Mesenchymal stem cell (in vitro differentiated cells and primary cell): ENCODE data around the gene HAVCR2.

Experiments
- DNase-seq: peaks from one replicate; pipeline ENCODE4 v3.0.0-alpha.2; 2013
- H2AFZ ChIP-seq: one replicate; pipeline ENCODE4 v1.6.1; 2013; ENCODE audit warnings: low read depth, mild to moderate bottlenecking, control low read depth, inconsistent platforms, low read length, moderate library complexity
- H2AK5ac ChIP-seq: 2 replicates; pipeline ENCODE4 v1.6.1; 2013; ENCODE audit warnings: low read length, moderate library complexity, mild to moderate bottlenecking, inconsistent platforms; ENCODE audit not compliant: severe bottlenecking
- H2BK120ac ChIP-seq: one replicate; pipeline ENCODE4 v1.6.1; 2013; ENCODE audit warnings: low read depth, mild to moderate bottlenecking, inconsistent platforms, low read length, moderate library complexity
- H2BK12ac ChIP-seq, 2 experiments: one replicate each; pipeline ENCODE4 v1.6.1; 2013; ENCODE audit warnings: inconsistent platforms in 2 of 2, low read length in 2 of 2, mild to moderate bottlenecking in 2 of 2, moderate library complexity in 2 of 2, control low read depth in 1 of 2
- H2BK15ac ChIP-seq: one replicate; pipeline ENCODE4 v1.6.1; 2013; ENCODE audit warnings: mild to moderate bottlenecking, low read depth, inconsistent platforms; ENCODE audit not compliant: poor library complexity, severe bottlenecking
- H2BK5ac ChIP-seq: 2 replicates; pipeline ENCODE4 v1.6.1; 2013; ENCODE audit warnings: low read depth, mild to moderate bottlenecking, low read length, control low read depth, inconsistent platforms; ENCODE audit not compliant: poor library complexity, severe bottlenecking
- H3K14ac ChIP-seq, 2 experiments: one replicate each; pipeline ENCODE4 v1.6.1; 2013; ENCODE audit warnings: inconsistent platforms in 2 of 2, low read length in 2 of 2, control low read depth in 1 of 2, mild to moderate bottlenecking in 1 of 2, moderate library complexity in 1 of 2
- H3K18ac ChIP-seq, 2 experiments: one replicate each; pipeline ENCODE4 v1.6.1; 2013; ENCODE audit warnings: inconsistent platforms in 2 of 2, low read length in 2 of 2, control low read depth in 1 of 2, low read depth in 1 of 2, mild to moderate bottlenecking in 1 of 2
- H3K23ac ChIP-seq, 2 experiments: one replicate each; pipeline ENCODE4 v1.6.1; 2013; ENCODE audit warnings: inconsistent platforms in 2 of 2, low read length in 2 of 2, mild to moderate bottlenecking in 2 of 2, moderate library complexity in 2 of 2, control low read depth in 1 of 2
- H3K27ac ChIP-seq: 2 replicates; pipeline ENCODE4 v1.5.1; 2013; ENCODE audit warnings: mild to moderate bottlenecking, moderate library complexity, low read length, control low read depth, inconsistent platforms; ENCODE audit not compliant: poor library complexity, severe bottlenecking
- H3K27me3 ChIP-seq, 2 experiments: 2 replicates each; pipeline versions ENCODE4 v1.6.1 to v1.7.0; 2013; ENCODE audit warnings: low read length in 2 of 2, mild to moderate bottlenecking in 2 of 2, moderate library complexity in 2 of 2, control low read depth in 1 of 2, inconsistent platforms in 1 of 2; ENCODE audit not compliant: control insufficient read depth in 1 of 2, insufficient read depth in 1 of 2
- H3K36me3 ChIP-seq, 2 experiments: 2 replicates each; pipeline versions ENCODE4 v1.6.1 to v1.7.0; 2013; ENCODE audit warnings: low read length in 2 of 2, control low read depth in 1 of 2, inconsistent platforms in 1 of 2, low read depth in 1 of 2, mild to moderate bottlenecking in 1 of 2; ENCODE audit not compliant: insufficient read depth in 2 of 2, control insufficient read depth in 1 of 2
- H3K4ac ChIP-seq, 2 experiments: one replicate each; pipeline ENCODE4 v1.6.1; 2013; ENCODE audit warnings: inconsistent platforms in 2 of 2, low read length in 2 of 2, mild to moderate bottlenecking in 2 of 2, moderate library complexity in 2 of 2, control low read depth in 1 of 2, low read depth in 1 of 2
- H3K4me1 ChIP-seq: 2 replicates; pipeline ENCODE4 v1.6.1; 2013; ENCODE audit warnings: low read depth, low read length, control low read depth; ENCODE audit not compliant: control insufficient read depth, insufficient read depth
- H3K4me2 ChIP-seq: 2 replicates; pipeline ENCODE4 v1.6.1; 2013; ENCODE audit warnings: low read length, mild to moderate bottlenecking, inconsistent platforms; ENCODE audit not compliant: poor library complexity, severe bottlenecking
- H3K4me3 ChIP-seq, 2 experiments: 2 replicates each; pipeline versions ENCODE4 v1.5.1 to v1.7.0; 2013; ENCODE audit warnings: low read length in 2 of 2, mild to moderate bottlenecking in 2 of 2, control low read depth in 1 of 2, low read depth in 1 of 2; ENCODE audit not compliant: insufficient read depth in 1 of 2
- H3K79me1 ChIP-seq: replicated peaks from 2 replicates; pipeline ENCODE4 v1.6.1; 2013; ENCODE audit warnings: mild to moderate bottlenecking, control low read depth, low read length, inconsistent platforms; ENCODE audit not compliant: poor library complexity, severe bottlenecking
- H3K9ac ChIP-seq: 2 replicates; pipeline ENCODE4 v1.7.0; 2013; ENCODE audit warnings: mild to moderate bottlenecking, low read length, moderate library complexity
- H3K9me3 ChIP-seq: 2 replicates; pipeline ENCODE4 v1.7.0; 2013; ENCODE audit warnings: mild to moderate bottlenecking, low read length; ENCODE audit not compliant: control insufficient read depth
- H4K8ac ChIP-seq: one replicate; pipeline ENCODE4 v1.6.1; 2013; ENCODE audit warnings: inconsistent platforms, mild to moderate bottlenecking, low read length, moderate library complexity
- H4K91ac ChIP-seq: one replicate; pipeline ENCODE4 v1.6.1; 2013; ENCODE audit warnings: mild to moderate bottlenecking, low read length, inconsistent platforms
- WGBS: methylation state at CpG from one replicate; pipeline ENCODE4 v1.1.7; 2013; ENCODE audit warnings: mixed read lengths; 5-methylcytosine and 5-hydroxymethylcytosine counted together

The HAVCR2 gene

GRCh38 chr5:157068785-157069184 is 40.1 kb downstream of the HAVCR2 start:
- Histone ChIP-seq H3K27me3 (no peaks in the 10 kb centered on the region), H3K79me1 (no peaks in the 10 kb centered on the region), H3K18ac (no peak overlapping the region), H2AFZ (no peak overlapping the region), H2BK12ac (no peak overlapping the region), H3K4me1 (peaks cover under 1% of the 10 kb centered on the region), H3K9me3 (no peaks in the 10 kb centered on the region), H3K4me2 (no peak overlapping the region), H3K14ac (no peak overlapping the region), H2AK5ac (no peak overlapping the region), H2BK120ac (no peak overlapping the region), H4K91ac (no peak overlapping the region), H3K4me3 (no peak overlapping the region), H3K36me3 (no peaks in the 10 kb centered on the region), H3K4ac (no peak overlapping the region), H4K8ac (no peak overlapping the region), H3K23ac (no peak overlapping the region), H2BK15ac (no peak overlapping the region), H3K27ac (no peak overlapping the region), H2BK5ac (no peak overlapping the region), H3K9ac (no peak overlapping the region)
- 94% methylated on average over 5 of the region's 5 CpGs for WGBS
- DNase-seq, result no peak

- Histone ChIP-seq H2BK15ac (no peak overlapping the region), H3K18ac (no peak overlapping the region), H3K4ac (no peak overlapping the region), H3K4me1 (peaks cover 1% of the 10 kb centered on the region), H3K9ac (no peak overlapping the region), H4K8ac (no peak overlapping the region), H3K36me3 (no peaks in the 10 kb centered on the region), H3K14ac (no peak overlapping the region), H3K27ac (no peak overlapping the region), H3K4me2 (no peak overlapping the region), H3K4me3 (no peak overlapping the region), H4K91ac (no peak overlapping the region), H3K23ac (no peak overlapping the region), H2BK12ac (no peak overlapping the region), H3K79me1 (no peaks in the 10 kb centered on the region), H2BK5ac (no peak overlapping the region), H2AFZ (no peak overlapping the region), H2BK120ac (no peak overlapping the region), H2AK5ac (no peak overlapping the region), H3K9me3 (no peaks in the 10 kb centered on the region), H3K27me3 (no peaks in the 10 kb centered on the region)
- 98% methylated on average over 5 of the region's 5 CpGs for WGBS
- no peak for DNase-seq
These were observed 40.5 kb downstream of the HAVCR2 start for GRCh38 chr5:157068339-157068738.

DNA sequence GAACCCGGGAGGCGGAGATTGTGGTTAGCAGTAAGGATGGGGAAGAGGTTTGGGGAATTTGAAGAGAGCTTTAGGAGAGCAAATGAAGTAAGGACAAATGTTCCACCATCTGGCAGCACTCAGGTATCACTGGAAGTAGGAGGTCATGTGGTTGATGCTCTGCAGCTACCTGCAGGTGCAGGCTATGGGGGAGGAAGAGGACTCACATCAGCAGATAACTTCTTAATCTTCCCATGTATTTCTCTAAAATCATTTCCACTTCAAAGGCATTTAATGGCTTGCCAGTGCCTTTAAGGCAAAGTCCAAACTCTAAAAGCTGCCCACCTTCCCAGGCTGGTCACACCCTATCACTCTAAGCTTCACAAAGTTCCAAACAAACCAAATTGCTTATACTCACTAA is 41.8 kb downstream of the HAVCR2 start:
- H3K9ac ChIP-seq, result no peak overlapping the region
- 48% methylated on average over 2 of the region's 2 CpGs for WGBS
- H3K27me3 ChIP-seq, result no peaks in the 10 kb centered on the region
- no peak overlapping the region for H2BK5ac ChIP-seq
- H4K91ac ChIP-seq, result no peak overlapping the region
- no peaks in the 10 kb centered on the region for H3K79me1 ChIP-seq
- H3K4me1 ChIP-seq, result peaks cover 1% of the 10 kb centered on the region
- no peak overlapping the region for H3K18ac ChIP-seq
- no peak overlapping the region for H2BK120ac ChIP-seq
- H3K4ac ChIP-seq, result no peak overlapping the region
- no peak overlapping the region for H2BK12ac ChIP-seq
- no peaks in the 10 kb centered on the region for H3K9me3 ChIP-seq
- H3K4me2 ChIP-seq, result no peak overlapping the region
- no peak overlapping the region for H4K8ac ChIP-seq
- no peak overlapping the region for H3K14ac ChIP-seq
- no peak overlapping the region for H3K4me3 ChIP-seq
- DNase-seq, result no peak
- no peak overlapping the region for H3K23ac ChIP-seq
- no peak overlapping the region for H2BK15ac ChIP-seq
- no peaks in the 10 kb centered on the region for H3K36me3 ChIP-seq
- H3K27ac ChIP-seq, result no peak overlapping the region
- no peak overlapping the region for H2AK5ac ChIP-seq
- no peak overlapping the region for H2AFZ ChIP-seq

- no peak overlapping the region for H2BK12ac ChIP-seq
- no peak overlapping the region for H3K4me3 ChIP-seq
- no peaks in the 10 kb centered on the region for H3K9me3 ChIP-seq
These were observed 42.8 kb downstream of the HAVCR2 start for GRCh38 chr5:157066080-157066479.

More at GRCh38 chr5:157066080-157066479, 42.8 kb downstream of the HAVCR2 start:
- no peak overlapping the region for H3K23ac ChIP-seq
- no peak overlapping the region for H3K18ac ChIP-seq
- H3K9ac ChIP-seq, result no peak overlapping the region
- WGBS, result 69% methylated on average over 2 of the region's 2 CpGs
- H3K36me3 ChIP-seq, result no peaks in the 10 kb centered on the region
- H2AK5ac ChIP-seq, result no peak overlapping the region
- H3K4ac ChIP-seq, result no peak overlapping the region
- no peak overlapping the region for H2BK5ac ChIP-seq
- H2BK120ac ChIP-seq, result no peak overlapping the region
- no peak overlapping the region for H4K8ac ChIP-seq
- no peak overlapping the region for H2AFZ ChIP-seq
- no peak overlapping the region for H2BK15ac ChIP-seq
- no peaks in the 10 kb centered on the region for H3K27me3 ChIP-seq
- H3K4me1 ChIP-seq, result peaks cover 1% of the 10 kb centered on the region
- no peaks in the 10 kb centered on the region for H3K79me1 ChIP-seq
- H4K91ac ChIP-seq, result no peak overlapping the region
- no peak overlapping the region for H3K27ac ChIP-seq
- no peak overlapping the region for H3K14ac ChIP-seq
- no peak for DNase-seq
- no peak overlapping the region for H3K4me2 ChIP-seq
